Neural cell (in vitro differentiated cells): Measurements from ENCODE around the gene IGF1R. TPM values are rescaled to one million over a fixed set of nuclear protein-coding genes. Genes with fewer than 3 reads are reported as not detected.

Experiments
- H2AFZ ChIP-seq: fragments of 200-600, 300-800 bp; sonication (generic), shearing (Covaris generic); 2 replicates; pipeline ENCODE4 v1.6.0; 2014; ENCODE audit warnings: low read depth, mild to moderate bottlenecking, antibody characterized with exemption, low read length, moderate library complexity
- H3F3A ChIP-seq: fragments of 200-600 bp; shearing (Covaris generic); 2 replicates; pipeline ENCODE4 v1.6.1; 2016; ENCODE audit warnings: mild to moderate bottlenecking, moderate library complexity, mixed read lengths, antibody characterized with exemption, low read length; ENCODE audit not compliant: insufficient read depth, poor library complexity, severe bottlenecking
- H3K27ac ChIP-seq: fragments of 200-600, 300-800 bp; sonication (generic), shearing (Covaris generic); 2 replicates; pipeline ENCODE4 v1.5.1; 2014; ENCODE audit warnings: mild to moderate bottlenecking, low read length, moderate library complexity
- H3K27me3 ChIP-seq: fragments of 300-800, 200-600 bp; sonication (generic), shearing (Covaris generic); 2 replicates; pipeline ENCODE4 v1.6.0; 2014; ENCODE audit warnings: mild to moderate bottlenecking, low read depth, low read length, moderate library complexity; ENCODE audit not compliant: insufficient read depth
- H3K36me3 ChIP-seq: fragments of 300-800, 200-600 bp; sonication (generic), shearing (Covaris generic); 2 replicates; pipeline ENCODE4 v1.5.1; 2014; ENCODE audit warnings: mild to moderate bottlenecking, antibody characterized with exemption, low read length, moderate library complexity; ENCODE audit not compliant: insufficient read depth
- H3K4me2 ChIP-seq: fragments of 300-800, 200-600 bp; sonication (generic), shearing (Covaris generic); 2 replicates; pipeline ENCODE4 v1.6.0; 2014; ENCODE audit warnings: mild to moderate bottlenecking, low read length
- H3K4me3 ChIP-seq: fragments of 300-800, 200-600 bp; sonication (generic), shearing (Covaris generic); 2 replicates; pipeline ENCODE4 v1.5.1; 2014; ENCODE audit warnings: mild to moderate bottlenecking, low read length, moderate library complexity
- H3K79me2 ChIP-seq: fragments of 200-600 bp; shearing (Covaris generic); replicated peaks from 2 replicates; pipeline ENCODE4 v1.6.0; 2014; ENCODE audit warnings: mild to moderate bottlenecking, low read length, moderate library complexity; ENCODE audit not compliant: insufficient read depth
- H3K9ac ChIP-seq: fragments of 300-800, 200-600 bp; sonication (generic), shearing (Covaris generic); 2 replicates; pipeline ENCODE4 v1.6.1; 2016; ENCODE audit warnings: mild to moderate bottlenecking, low read length, mixed read lengths
- H3K9me2 ChIP-seq: fragments of 200-600 bp; shearing (Covaris generic); 2 replicates; pipeline ENCODE4 v1.6.1; 2016; ENCODE audit warnings: mild to moderate bottlenecking, low read length, mixed read lengths; ENCODE audit not compliant: insufficient read depth
- H3K9me3 ChIP-seq: fragments of 200-600, 300-800 bp; sonication (generic), shearing (Covaris generic); 2 replicates; pipeline ENCODE4 v1.6.1; 2016; ENCODE audit warnings: mild to moderate bottlenecking, mixed run types, low read length, moderate library complexity, mixed read lengths
- H4K20me1 ChIP-seq: fragments of 200-600 bp; shearing (Covaris generic); 2 replicates; pipeline ENCODE4 v1.6.1; 2016; ENCODE audit warnings: mild to moderate bottlenecking, mixed run types; ENCODE audit not compliant: insufficient read depth
- CTCF ChIP-seq: fragments of 450-650 bp; IDR thresholded peaks from 2 replicates; pipeline ENCODE4 v1.5.1; 2014; ENCODE audit warnings: antibody characterized with exemption, mild to moderate bottlenecking, moderate library complexity; ENCODE audit not compliant: poor library complexity, severe bottlenecking
- EP300 ChIP-seq: fragments of 450-650 bp; conservative IDR thresholded peaks from 2 replicates; pipeline ENCODE4 v1.6.1; 2014; ENCODE audit warnings: antibody characterized with exemption, mild to moderate bottlenecking, moderate library complexity; ENCODE audit not compliant: poor library complexity, severe bottlenecking
- EZH2 ChIP-seq: fragments of 200-600, 300-800 bp; shearing (Covaris generic), sonication (generic); IDR thresholded peaks from 2 replicates; pipeline ENCODE4 v1.6.1; 2014; ENCODE audit warnings: antibody characterized with exemption, low read length, borderline replicate concordance, mild to moderate bottlenecking; ENCODE audit not compliant: insufficient read depth, poor library complexity, severe bottlenecking
- MXI1 ChIP-seq: fragments of 450-650 bp; conservative IDR thresholded peaks from 2 replicates; pipeline ENCODE4 v1.6.1; 2014; ENCODE audit warnings: antibody characterized with exemption, mild to moderate bottlenecking; ENCODE audit not compliant: poor library complexity, severe bottlenecking
- POLR2AphosphoS5 ChIP-seq: IDR thresholded peaks from 2 replicates; pipeline ENCODE4 v1.6.1; 2012
- RAD21 ChIP-seq: fragments of 450-650 bp; conservative IDR thresholded peaks from 2 replicates; pipeline ENCODE4 v1.6.1; 2014; ENCODE audit warnings: antibody characterized with exemption, mild to moderate bottlenecking, moderate library complexity
- REST ChIP-seq: IDR thresholded peaks from 2 replicates; pipeline ENCODE4 v1.6.1; 2012; ENCODE audit warnings: borderline replicate concordance
- SMC3 ChIP-seq: fragments of 450-650 bp; conservative IDR thresholded peaks from 2 replicates; pipeline ENCODE4 v1.6.1; 2014; ENCODE audit warnings: antibody characterized with exemption, mild to moderate bottlenecking, moderate library complexity; ENCODE audit not compliant: poor library complexity
- TAF1 ChIP-seq: IDR thresholded peaks from 2 replicates; pipeline ENCODE4 v1.6.1; 2012; ENCODE audit warnings: low read depth
- polyA plus RNA-seq: library from polyadenylated mRNA; depleted of rRNA; stranded (reverse); fragments of >200 nt; gene quantifications from 2 replicates; pipeline ENCODE4 v1.2.3, GENCODE V29; 2014

IGF1R gene
- polyA plus RNA-seq, 1 donor from 2014 or later = 10.9 TPM

GRCh38 chr15:98765610-98766009 lies 117.3 kb downstream of the IGF1R start:
- H3K9me3 ChIP-seq = no peaks in the 10 kb centered on the region
- no peak overlapping the region for H3K9ac ChIP-seq
- H3K4me3 ChIP-seq = no peak overlapping the region
- H3K79me2 ChIP-seq = peaks cover 55% of the 10 kb centered on the region
- H3K36me3 ChIP-seq = no peaks in the 10 kb centered on the region
- no peak overlapping the region for H3K27ac ChIP-seq
- H4K20me1 ChIP-seq = no peaks in the 10 kb centered on the region
- no peaks in the 10 kb centered on the region for H3K9me2 ChIP-seq
- TF ChIP-seq TAF1 (no peak), EZH2 (no peak), POLR2AphosphoS5 (no peak), MXI1 (no peak), CTCF (no peak), EP300 (no peak), REST (no peak), RAD21 (no peak)
- H3K4me2 ChIP-seq = no peak overlapping the region
- no peak overlapping the region for H2AFZ ChIP-seq
- no peaks in the 10 kb centered on the region for H3K27me3 ChIP-seq
- no peaks in the 10 kb centered on the region for H3F3A ChIP-seq

GRCh38 chr15:98767692-98768091 lies 119.4 kb downstream of the IGF1R start:
- Histone ChIP-seq H2AFZ (no peak overlapping the region), H4K20me1 (no peaks in the 10 kb centered on the region), H3K9me2 (no peaks in the 10 kb centered on the region), H3K4me2 (no peak overlapping the region), H3K9ac (no peak overlapping the region), H3K27ac (no peak overlapping the region), H3F3A (no peaks in the 10 kb centered on the region), H3K9me3 (no peaks in the 10 kb centered on the region), H3K27me3 (no peaks in the 10 kb centered on the region), H3K4me3 (no peak overlapping the region), H3K36me3 (no peaks in the 10 kb centered on the region), H3K79me2 (peaks cover 57% of the 10 kb centered on the region)
- TF ChIP-seq EP300 = no peak
- no peak for TF ChIP-seq CTCF
- TF ChIP-seq RAD21 = no peak
- TF ChIP-seq TAF1 = no peak
- TF ChIP-seq POLR2AphosphoS5 = no peak
- TF ChIP-seq SMC3 = no peak
- TF ChIP-seq MXI1 = no peak
- no peak for TF ChIP-seq REST
- TF ChIP-seq EZH2 = no peak
